Measurements from ENCODE around the gene FAM118B.
"Not testable (repeated sequence)": the region's sequence is repeated elsewhere in the genome, so short reads cannot be mapped to it uniquely, and the experiment has no call there.

Gene FAM118B

GRCh38 chr11:126279191-126279590 lies 67.6 kb downstream of the FAM118B start:
- no peak for DNase-seq

- DNase-seq: peak; percentile 25
These were observed 69.0 kb downstream of the FAM118B start for GRCh38 chr11:126280595-126280994.

GRCh38 chr11:126281245-126281644 lies 69.7 kb downstream of the FAM118B start:
- DNase-seq: no peak

GRCh38 chr11:126281666-126282175 lies 70.1 kb downstream of the FAM118B start:
- no peak for DNase-seq

- DNase-seq: no peak
These were observed 70.8 kb downstream of the FAM118B start for GRCh38 chr11:126282361-126282735.

GRCh38 chr11:126282736-126283591 lies 71.4 kb downstream of the FAM118B start, which contains the start of gene TIRAP:
Gene TIRAP, plus strand, starts transcription at chr11:126283093. Its CDS starts 7,802 bp downstream, at chr11:126290895.
- DNase-seq: no peak

GRCh38 chr11:126284829-126285228 lies 73.2 kb downstream of the FAM118B start:
- peak; percentile 90 for DNase-seq

- no peak for DNase-seq
These were observed 76.7 kb downstream of the FAM118B start for GRCh38 chr11:126288237-126288636.

GRCh38 chr11:126290887-126291286 lies 79.3 kb downstream of the FAM118B start:
- no peak for DNase-seq

GRCh38 chr11:126293726-126294125 lies 82.1 kb downstream of the FAM118B start:
- DNase-seq: no peak

GRCh38 chr11:126297004-126297403 lies 85.4 kb downstream of the FAM118B start:
- no peak for DNase-seq

- peak; percentile 78 for DNase-seq
These were observed 92.3 kb downstream of the FAM118B start, which contains the start of gene DCPS for GRCh38 chr11:126303623-126304456. Gene DCPS, plus strand, starts transcription at chr11:126304060. Its CDS starts 21 bp downstream, at chr11:126304081.

GRCh38 chr11:126304457-126305075 lies 93.0 kb downstream of the FAM118B start:
- DNase-seq: no peak

- no peak for DNase-seq
These were observed 94.1 kb downstream of the FAM118B start for GRCh38 chr11:126305699-126306098.

GRCh38 chr11:126307706-126308105 lies 96.1 kb downstream of the FAM118B start:
- DNase-seq: peak; percentile 76

- no peak for DNase-seq
These were observed 96.7 kb downstream of the FAM118B start for GRCh38 chr11:126308271-126308671.

- not testable (repeated sequence) for DNase-seq
These were observed 97.2 kb downstream of the FAM118B start for GRCh38 chr11:126308771-126309170.

GRCh38 chr11:126310200-126310991 lies 98.8 kb downstream of the FAM118B start:
- peak; percentile 73 for DNase-seq

GRCh38 chr11:126310992-126311310 lies 99.4 kb downstream of the FAM118B start:
- peak; percentile 41 for DNase-seq

- DNase-seq: peak; percentile 98
These were observed 100.1 kb downstream of the FAM118B start for GRCh38 chr11:126311401-126312291.
